Activated naive CD4-positive, alpha-beta T cell treated with anti-CD3 and anti-CD28 coated beads, Interleukin-2, amount 50 U/mL, for 16 hours (primary cell): ENCODE measurements around the gene SERPINE2.

Source experiments
- DNase-seq: peaks from one replicate; pipeline ENCODE4 v3.0.0-alpha.2; 2020

SERPINE2 gene

DNA sequence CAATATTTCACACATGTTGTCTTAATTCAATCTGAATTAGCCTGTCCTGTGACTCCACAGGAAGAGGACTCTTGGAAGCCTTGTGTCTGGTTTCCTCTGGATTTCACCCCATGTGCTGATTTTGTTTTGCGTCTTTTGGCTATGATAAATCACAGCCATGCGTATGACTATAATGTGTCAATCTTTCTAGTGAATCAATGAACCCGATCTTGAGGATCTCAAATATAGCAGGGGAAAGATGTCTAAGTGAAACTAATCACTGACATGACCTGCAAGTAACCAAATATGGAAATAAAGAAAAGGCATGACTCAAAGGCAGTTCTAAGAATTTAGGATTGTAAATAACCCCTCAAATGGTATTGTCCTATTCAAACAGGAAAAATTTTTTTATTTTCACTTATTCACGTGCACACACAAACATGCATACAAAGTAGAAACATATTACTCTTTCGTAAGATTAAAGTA is 102.2 kb downstream of the SERPINE2 start:
- DNase-seq, result no peak

GRCh38 chr2:223935459-223936125 is 103.5 kb downstream of the SERPINE2 start:
- DNase-seq, result no peak

- no peak for DNase-seq
Measured at GRCh38 chr2:223934870-223935269, 104.2 kb downstream of the SERPINE2 start.

DNA sequence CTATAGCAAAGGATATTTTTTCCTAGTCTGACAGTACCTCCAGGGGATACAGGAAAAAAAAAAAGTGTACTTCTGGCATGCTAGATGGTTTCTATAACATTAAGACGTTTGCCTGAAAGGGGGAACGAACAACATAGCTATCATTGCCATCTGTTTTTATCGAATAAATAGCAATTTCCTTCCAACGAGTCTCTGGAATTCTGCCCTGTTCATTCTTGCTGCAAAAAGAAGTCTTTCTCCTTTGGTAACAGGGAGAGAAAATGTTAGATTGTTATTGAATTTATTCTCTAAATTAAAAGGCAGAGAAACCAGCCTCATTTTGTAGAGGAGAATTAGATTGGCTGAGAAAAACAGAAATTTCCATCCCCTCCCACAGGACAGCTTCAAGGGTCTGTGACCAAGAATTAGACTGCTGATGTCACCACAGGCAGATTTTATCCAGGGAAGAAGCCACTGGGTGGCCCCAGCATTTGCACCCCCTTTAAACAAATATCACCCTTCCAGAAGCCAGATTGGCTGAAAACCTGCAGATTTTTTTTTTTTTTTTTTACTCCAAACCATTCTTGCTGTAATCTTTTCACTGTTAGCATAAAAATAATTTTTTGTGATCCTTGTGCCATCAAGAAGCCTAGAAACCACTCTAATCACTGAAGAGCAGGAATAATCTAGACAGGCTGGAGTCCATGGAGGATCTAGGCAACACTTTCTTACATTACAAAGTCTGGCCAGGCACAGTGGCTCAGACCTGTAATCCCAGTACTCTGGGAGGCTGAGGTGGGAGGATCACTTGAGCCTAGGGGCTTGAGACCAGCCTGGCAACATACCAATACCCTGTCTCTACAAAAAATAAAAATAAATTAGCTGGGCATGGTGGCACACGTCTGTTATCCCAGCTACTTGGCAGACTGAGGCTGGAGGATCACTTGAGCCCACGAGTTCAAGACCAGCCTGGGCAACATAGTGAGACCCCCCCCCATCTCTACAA is 106.0 kb downstream of the SERPINE2 start:
- no peak for DNase-seq

GRCh38 chr2:223930103-223930976 is 108.7 kb downstream of the SERPINE2 start:
- no peak for DNase-seq

- DNase-seq, result no peak
Measured at GRCh38 chr2:223929571-223930102, 109.4 kb downstream of the SERPINE2 start.

DNA sequence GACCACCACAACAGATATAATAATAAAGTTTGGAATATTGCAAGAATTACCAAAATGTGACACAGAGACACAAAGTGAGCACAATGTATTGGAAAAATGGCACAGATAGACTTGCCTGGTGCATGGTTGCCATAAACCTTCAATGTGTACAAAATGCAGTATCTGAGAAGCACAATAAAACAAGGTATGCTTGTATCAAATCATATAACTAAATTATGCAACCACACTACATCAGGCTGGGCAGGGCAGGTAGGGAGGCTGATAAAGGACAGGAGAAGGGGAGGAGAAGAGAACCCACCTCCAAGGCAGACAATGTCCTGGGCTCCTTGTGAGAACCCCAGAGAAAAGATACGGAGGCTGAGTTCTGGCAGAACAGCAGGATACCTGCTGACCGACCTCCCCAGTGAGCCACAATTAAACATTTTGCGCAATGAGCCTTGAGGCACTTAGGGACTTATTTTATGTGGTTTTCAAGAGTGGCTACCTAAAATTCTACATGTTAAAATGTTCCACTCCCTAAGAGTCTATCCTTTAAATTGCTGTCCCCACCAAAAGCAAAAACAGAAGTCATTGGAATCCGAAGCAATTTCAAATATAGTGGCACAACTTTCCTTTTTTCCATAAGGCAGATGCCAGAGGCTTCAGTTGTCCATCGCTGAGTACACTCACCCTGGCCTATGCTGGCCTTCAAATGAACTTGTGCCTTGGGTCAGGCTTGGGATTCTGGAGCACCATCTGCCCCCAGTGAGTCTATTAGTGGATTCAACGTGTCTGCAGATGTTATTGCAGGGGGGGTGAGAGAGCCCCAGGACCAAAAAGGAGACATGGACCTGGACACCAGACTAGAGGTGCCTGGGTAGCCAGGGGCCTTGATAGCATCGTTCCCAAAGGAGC is 110.7 kb downstream of the SERPINE2 start:
- no peak for DNase-seq

GRCh38 chr2:223925106-223925505 is 114.0 kb downstream of the SERPINE2 start:
- DNase-seq, result no peak
